HG02852 (cell line): ENCODE data around the gene KIRREL3.

ENCODE experiments used
- ATAC-seq: cut with Tn5 transposase; IDR thresholded peaks from one replicate; pipeline ENCODE4 v1.9.1; 2021; ENCODE audit warnings: mild to moderate bottlenecking, moderate library complexity; ENCODE audit not compliant: unreplicated experiment

KIRREL3 gene

DNA sequence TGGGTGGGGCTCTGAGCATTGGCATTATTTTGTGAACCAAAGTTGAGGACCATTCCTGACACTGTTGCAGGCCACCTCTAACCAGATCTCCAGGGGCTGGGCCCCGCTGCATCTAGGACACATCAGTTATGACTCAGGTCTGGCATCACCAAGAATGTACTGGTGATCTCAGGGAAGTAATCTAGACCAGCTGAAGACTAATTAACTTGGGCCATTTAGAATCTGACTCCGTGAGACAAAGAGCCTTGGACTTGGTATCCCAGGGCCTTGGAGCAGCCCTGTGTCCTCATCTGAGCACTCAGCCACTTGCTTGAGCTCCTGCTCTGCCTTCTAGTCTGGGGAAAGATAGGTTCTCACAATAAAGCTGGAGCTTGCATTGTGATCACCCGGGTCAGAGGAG is 200.6 kb downstream of the KIRREL3 start:
- ATAC-seq: no peak

- no peak for ATAC-seq
Measured at GRCh38 chr11:126797457-126798169, 203.0 kb downstream of the KIRREL3 start.

- no peak for ATAC-seq
Measured at GRCh38 chr11:126793596-126793995, 207.0 kb downstream of the KIRREL3 start.

GRCh38 chr11:126791991-126792390 is 208.6 kb downstream of the KIRREL3 start:
- no peak for ATAC-seq

DNA sequence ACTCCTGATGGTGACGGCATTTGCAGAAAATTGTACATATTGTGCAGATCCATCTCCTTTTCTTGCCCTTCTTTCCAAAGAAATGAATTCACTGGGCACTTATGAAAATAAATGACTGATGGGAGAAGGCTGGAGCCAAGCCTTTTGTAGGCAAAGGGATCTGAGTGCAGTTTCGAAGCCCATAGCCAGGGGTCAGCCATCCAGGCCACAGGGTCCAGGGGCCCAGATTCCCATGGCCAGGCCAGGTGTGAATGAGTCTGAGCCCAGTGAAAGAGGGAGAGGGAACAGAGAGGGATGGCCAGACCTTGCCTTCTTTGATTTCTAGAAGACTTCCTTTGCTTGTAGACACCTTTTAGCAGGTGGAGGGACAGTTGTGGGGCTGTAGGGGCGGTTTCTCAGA is 209.1 kb downstream of the KIRREL3 start:
- ATAC-seq: no peak

GRCh38 chr11:126790550-126791081 is 210.0 kb downstream of the KIRREL3 start:
- ATAC-seq: no peak

DNA sequence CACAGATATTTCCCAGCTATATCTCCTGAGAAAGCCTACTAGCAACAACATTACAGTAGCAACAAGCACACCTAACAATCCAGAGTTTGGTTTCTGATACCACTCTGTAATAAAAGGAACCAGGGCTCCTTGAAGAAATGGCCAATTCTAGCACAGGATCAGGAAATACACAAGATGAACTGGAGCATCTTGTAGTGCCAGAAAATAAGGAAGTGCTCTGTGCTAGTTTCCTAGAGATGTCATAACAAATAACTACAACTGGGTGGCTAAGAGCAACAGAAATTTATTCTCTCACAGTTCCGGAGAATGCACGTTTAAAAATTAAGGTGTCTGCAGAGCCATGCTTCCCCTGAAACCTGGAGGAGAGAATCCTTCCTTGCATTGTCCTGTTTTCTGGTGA is 217.8 kb downstream of the KIRREL3 start:
- ATAC-seq: no peak

DNA sequence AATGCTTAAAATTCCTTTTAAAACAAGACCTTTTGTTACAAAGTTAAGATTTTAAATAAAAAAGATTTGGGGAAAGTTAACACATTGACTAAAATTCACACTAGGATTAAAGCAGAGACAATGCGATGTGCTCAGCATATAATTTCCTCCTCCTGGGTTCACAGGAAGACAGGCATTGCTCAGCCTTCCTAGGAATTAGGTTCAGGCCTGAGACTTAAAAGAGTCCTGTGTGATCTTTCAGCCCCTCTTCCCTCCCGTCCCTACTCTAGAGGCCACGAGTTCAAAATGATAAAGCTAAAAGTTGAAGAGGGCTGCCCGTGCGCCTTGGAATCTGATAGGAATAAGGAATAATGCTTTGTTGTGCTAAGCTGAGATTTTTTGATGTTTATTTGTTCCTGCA is 218.6 kb downstream of the KIRREL3 start:
- no peak for ATAC-seq

GRCh38 chr11:126776119-126776518 is 224.5 kb downstream of the KIRREL3 start:
- ATAC-seq: no peak

GRCh38 chr11:126772267-126772666 is 228.3 kb downstream of the KIRREL3 start:
- ATAC-seq: no peak

DNA sequence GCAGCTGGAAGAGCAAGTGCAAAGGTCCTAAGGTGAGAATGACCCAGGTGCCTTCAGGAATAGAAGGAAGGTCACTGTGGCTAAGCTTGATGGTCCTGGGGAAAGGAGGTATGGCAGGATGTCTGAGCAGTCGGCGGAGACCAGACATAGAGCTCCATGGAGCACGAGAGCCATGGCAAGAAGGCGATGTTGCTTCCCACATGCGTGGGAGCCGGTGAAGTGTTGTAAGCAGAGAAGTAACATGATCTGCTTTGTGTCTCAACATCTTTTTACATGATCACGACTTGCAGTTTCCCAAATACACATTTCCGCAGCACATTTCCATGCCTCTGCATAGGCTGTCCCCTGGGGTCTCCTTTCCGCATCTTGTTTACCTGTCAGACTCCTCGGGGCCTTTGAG is 231.9 kb downstream of the KIRREL3 start:
- ATAC-seq: no peak

GRCh38 chr11:126766440-126766839 is 234.1 kb downstream of the KIRREL3 start:
- no peak for ATAC-seq

GRCh38 chr11:126765196-126765595 is 235.4 kb downstream of the KIRREL3 start:
- no peak for ATAC-seq

DNA sequence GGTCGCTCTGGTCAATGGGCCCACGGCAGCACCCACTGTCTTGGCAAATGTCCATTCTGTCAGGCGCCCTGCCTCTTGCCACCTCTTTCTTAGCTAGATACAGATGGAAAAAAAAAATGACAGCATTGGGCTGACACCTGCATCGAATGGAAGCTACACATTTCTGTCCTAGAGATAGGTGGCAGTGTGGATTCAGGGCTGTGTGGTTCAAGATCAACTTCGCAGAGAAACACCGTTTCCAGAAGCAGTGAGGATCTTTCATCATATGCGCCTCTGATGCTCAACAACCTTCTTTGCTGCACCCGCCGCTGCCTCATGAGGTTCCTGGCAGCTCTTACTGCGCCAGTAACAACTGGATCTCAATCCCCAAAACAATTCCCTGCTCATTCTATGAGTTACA is 236.3 kb downstream of the KIRREL3 start:
- no peak for ATAC-seq

- no peak for ATAC-seq
Measured at GRCh38 chr11:126756855-126757254, 243.7 kb downstream of the KIRREL3 start.

- no peak for ATAC-seq
Measured at GRCh38 chr11:126756421-126756820, 244.1 kb downstream of the KIRREL3 start.

- ATAC-seq: no peak
Measured at GRCh38 chr11:126755526-126755925, 245.0 kb downstream of the KIRREL3 start.

DNA sequence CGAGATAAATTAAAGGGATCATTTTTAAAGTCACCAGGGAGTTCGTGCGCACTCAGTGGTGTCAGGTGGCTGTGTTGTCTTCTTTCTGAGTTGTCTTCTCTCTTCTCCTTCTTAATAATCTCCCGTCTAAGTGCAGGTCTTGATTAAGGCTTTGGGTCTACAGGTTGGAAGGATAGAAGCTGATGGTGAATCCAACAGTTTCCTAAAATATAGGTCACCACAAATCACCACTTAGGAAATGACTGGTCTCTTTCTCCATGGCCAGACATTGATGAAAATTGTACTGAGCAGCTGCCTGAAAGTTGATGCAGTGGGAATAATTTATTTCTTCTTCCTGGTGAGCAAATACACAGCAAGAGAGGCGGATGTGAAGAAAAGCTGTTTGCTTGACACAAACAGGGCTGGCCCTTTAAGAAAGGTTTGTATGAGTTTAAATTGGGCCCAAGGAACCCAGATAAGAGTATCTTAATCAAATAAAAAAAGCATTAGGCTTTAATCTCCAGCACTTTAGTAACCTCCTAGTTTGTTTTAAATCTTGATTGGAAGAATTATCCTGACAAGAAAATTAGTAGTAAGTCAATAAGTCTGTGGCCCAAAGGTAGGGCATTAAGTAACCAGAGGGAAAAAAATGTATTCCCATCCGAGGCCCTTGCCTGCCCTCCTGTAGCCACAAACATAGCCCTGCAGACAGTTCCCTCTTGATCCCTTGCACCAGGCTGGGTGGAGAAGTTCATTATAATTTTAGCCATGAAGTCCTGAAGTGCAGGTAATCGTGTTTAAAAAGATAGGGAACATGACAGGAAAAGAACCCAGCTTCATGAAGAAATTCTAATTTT is 245.8 kb downstream of the KIRREL3 start:
- no peak for ATAC-seq

DNA sequence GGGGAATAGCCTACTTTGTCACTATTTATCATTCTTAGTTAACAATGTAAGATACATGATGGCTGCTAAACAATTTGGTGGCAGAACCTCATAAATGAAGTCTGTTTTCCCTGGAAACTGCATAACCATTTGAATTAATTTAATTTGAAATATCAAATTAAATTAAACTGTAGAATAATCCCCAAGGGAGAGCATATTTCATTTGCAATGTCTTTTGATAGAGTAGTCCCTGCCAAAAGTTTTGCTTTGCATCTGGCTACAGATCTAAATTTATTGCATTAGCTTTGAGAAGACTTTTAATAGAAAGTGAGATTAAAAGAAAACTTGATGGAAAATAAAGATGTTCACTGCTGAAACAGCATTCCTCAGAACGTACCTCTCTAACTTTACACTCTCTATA is 246.6 kb downstream of the KIRREL3 start:
- ATAC-seq: no peak

- no peak for ATAC-seq
Measured at GRCh38 chr11:126751242-126751641, 249.3 kb downstream of the KIRREL3 start.

GRCh38 chr11:126748793-126749192 is 251.8 kb downstream of the KIRREL3 start:
- no peak for ATAC-seq
